HG03342 (cell line): Measurements from ENCODE around the gene LCE7A.

Experiments
- ATAC-seq: cut with Tn5 transposase; IDR thresholded peaks from one replicate; pipeline ENCODE4 v1.9.1; 2021; ENCODE audit warnings: mild to moderate bottlenecking, moderate library complexity; ENCODE audit not compliant: unreplicated experiment

The LCE7A gene

GRCh38 chr1:152859696-152860095, at the start of gene LCE7A:
Gene LCE7A, plus strand, starts transcription at chr1:152859996. Its CDS starts 702 bp downstream, at chr1:152860698.
- no peak for ATAC-seq

GRCh38 chr1:152811050-152811449, 48.7 kb upstream of the LCE7A start:
- no peak for ATAC-seq

- ATAC-seq: no peak
These were observed 48.1 kb upstream of the LCE7A start, which contains the start of gene LCE1B for GRCh38 chr1:152811671-152812070. Gene LCE1B, plus strand, starts transcription at chr1:152811971. Its CDS starts 476 bp downstream, at chr1:152812447.

- no peak for ATAC-seq
These were observed 42.5 kb upstream of the LCE7A start for GRCh38 chr1:152817309-152817708.

- no peak for ATAC-seq
These were observed 36.5 kb upstream of the LCE7A start for GRCh38 chr1:152823294-152823693.

GRCh38 chr1:152824964-152825363, 34.8 kb upstream of the LCE7A start:
- no peak for ATAC-seq

GRCh38 chr1:152827173-152827572, 32.6 kb upstream of the LCE7A start, which contains the start of gene LCE1A:
Gene LCE1A, plus strand, starts transcription at chr1:152827473. Its CDS starts 0 bp downstream, at chr1:152827473.
- no peak for ATAC-seq

GRCh38 chr1:152836870-152837269, 22.9 kb upstream of the LCE7A start:
- ATAC-seq: no peak

GRCh38 chr1:152842556-152842955, 17.2 kb upstream of the LCE7A start, which contains the start of gene LCE6A:
Gene LCE6A, plus strand, starts transcription at chr1:152842856. Its CDS starts 665 bp downstream, at chr1:152843521.
- no peak for ATAC-seq

GRCh38 chr1:152855661-152856060, 4.1 kb upstream of the LCE7A start:
- ATAC-seq: no peak

- no peak for ATAC-seq
These were observed 1.7 kb upstream of the LCE7A start for GRCh38 chr1:152858062-152858461.

GRCh38 chr1:152860129-152860528, 333 bp downstream of the LCE7A start:
- no peak for ATAC-seq

GRCh38 chr1:152861374-152861773, 1.6 kb downstream of the LCE7A start:
- ATAC-seq: no peak

- no peak for ATAC-seq
These were observed 4.6 kb downstream of the LCE7A start for GRCh38 chr1:152864443-152864842.

- ATAC-seq: no peak
These were observed 6.5 kb downstream of the LCE7A start for GRCh38 chr1:152866321-152866720.

- ATAC-seq: peak; percentile 68
These were observed 10.1 kb downstream of the LCE7A start for GRCh38 chr1:152869808-152870419.

- ATAC-seq: no peak
These were observed 11.3 kb downstream of the LCE7A start for GRCh38 chr1:152870831-152871730.

- ATAC-seq: no peak
These were observed 11.9 kb downstream of the LCE7A start for GRCh38 chr1:152871731-152872126.

- no peak for ATAC-seq
These were observed 13.7 kb downstream of the LCE7A start for GRCh38 chr1:152873495-152873894.

GRCh38 chr1:152876827-152877226, 17.0 kb downstream of the LCE7A start:
- no peak for ATAC-seq

GRCh38 chr1:152878042-152878441, 18.2 kb downstream of the LCE7A start, which contains the start of gene SMCP:
Gene SMCP, plus strand, starts transcription at chr1:152878322. Its CDS starts 6,101 bp downstream, at chr1:152884423.
- ATAC-seq: no peak
